ENCODE results near the gene RERE. TPM values are rescaled to one million over a fixed set of nuclear protein-coding genes. Genes with fewer than 3 reads are reported as not detected.

The RERE gene
- total RNA-seq, 1 experiment from 2014 or later: 40.6 TPM

GRCh38 chr1:8649875-8650274, 167.6 kb downstream of the RERE start:
- DNase-seq (ENCODE audit: low read depth, low spot score) (no peak), ATAC-seq (no peak)
- H4K20me1 ChIP-seq (ENCODE audit: insufficient read depth): peaks cover 4% of the 10 kb centered on the region
- no TSS peak for BruUV-seq (replicated peaks)
- no peak overlapping the region for H3K9ac ChIP-seq (ENCODE audit: low read length)
- intact Hi-C loops (cut with micrococcal nuclease): no loop called here
- no peak overlapping the region for H3K4me2 ChIP-seq (ENCODE audit: low read length)
- no peaks in the 10 kb centered on the region for H3K9me3 ChIP-seq (ENCODE audit: control insufficient read depth in 1 of 2, insufficient read depth in 1 of 2, low read depth in 1 of 2, low read length in 2 of 2)
- RAD21 ChIA-PET (ENCODE audit: low non-redundant PET in 1 of 2, low total read pairs in 2 of 2, uncharacterized antibody in 2 of 2, unreplicated experiment in 2 of 2): no interaction called here
- POLR2A ChIA-PET: no interaction called here
- no peak for TF ChIP-seq TCF7L2 (IDR thresholded peaks at IDR 0.05; ENCODE audit: borderline replicate concordance, extremely low read depth, insufficient read depth, insufficient read length)
- no peak for TF ChIP-seq CBX3 (IDR thresholded peaks at IDR 0.05; ENCODE audit: low read depth)
- no peak for TF ChIP-seq FOSL1 (IDR thresholded peaks at IDR 0.05; ENCODE audit: low read depth)
- no peak for TF ChIP-seq SIN3A (IDR thresholded peaks at IDR 0.05; ENCODE audit: low read depth)
- TF ChIP-seq JUND (IDR thresholded peaks at IDR 0.05): no peak
- no peak overlapping the region for H2AFZ ChIP-seq (ENCODE audit: low read depth, low read length, poor library complexity, severe bottlenecking)
- H3K27ac ChIP-seq (ENCODE audit: low read depth, low read length): no peak overlapping the region
- no peaks in the 10 kb centered on the region for H3K4me1 ChIP-seq (ENCODE audit: control insufficient read depth in 1 of 2, insufficient read depth in 2 of 2, low read length in 2 of 2)
- no peaks in the 10 kb centered on the region for H3K36me3 ChIP-seq (ENCODE audit: control insufficient read depth in 1 of 2, insufficient read depth in 2 of 2, low read length in 2 of 2)
- CTCF ChIA-PET: no interaction called here
- no peaks in the 10 kb centered on the region for H3K27me3 ChIP-seq (ENCODE audit: insufficient read depth, low read length)
- no peak overlapping the region for H3K4me3 ChIP-seq (replicated peaks in 1 of 2; ENCODE audit: low read depth in 1 of 2, low read length in 2 of 2)
- H3K79me2 ChIP-seq (ENCODE audit: insufficient read depth, low read length): peaks cover 25% of the 10 kb centered on the region
- H3K9me2 ChIP-seq (ENCODE audit: insufficient read depth): no peaks in the 10 kb centered on the region

DNA sequence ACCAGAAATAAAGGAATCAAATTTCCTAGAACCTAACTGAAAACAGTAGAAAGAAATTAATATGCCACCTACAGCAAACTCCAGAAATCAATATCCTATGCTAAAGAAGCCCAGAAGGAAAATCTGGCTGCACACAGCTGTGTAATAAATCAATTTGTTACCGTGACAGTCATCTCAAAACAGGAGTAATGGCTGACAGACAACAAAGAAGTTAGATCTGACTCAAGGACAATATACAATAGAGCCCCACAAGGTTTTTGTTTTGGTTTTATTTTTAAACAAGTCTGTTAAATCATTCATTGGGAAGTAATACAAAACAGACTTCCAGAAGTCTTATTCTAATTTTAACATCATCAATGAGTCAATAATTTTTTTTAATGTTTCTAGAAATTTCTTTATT, 168.4 kb downstream of the RERE start:
- H3K36me3 ChIP-seq (ENCODE audit: control insufficient read depth in 1 of 2, insufficient read depth in 2 of 2, low read length in 2 of 2): no peaks in the 10 kb centered on the region
- CTCF ChIA-PET: no interaction called here
- DNase-seq (ENCODE audit: low read depth, low spot score): no peak
- H3K9me3 ChIP-seq (ENCODE audit: control insufficient read depth in 1 of 2, insufficient read depth in 1 of 2, low read depth in 1 of 2, low read length in 2 of 2): no peaks in the 10 kb centered on the region
- H3K9me2 ChIP-seq (ENCODE audit: insufficient read depth): no peaks in the 10 kb centered on the region
- H3K9ac ChIP-seq (ENCODE audit: low read length): no peak overlapping the region
- intact Hi-C loops (cut with micrococcal nuclease): no loop called here
- H3K4me1 ChIP-seq (ENCODE audit: control insufficient read depth in 1 of 2, insufficient read depth in 2 of 2, low read length in 2 of 2): no peaks in the 10 kb centered on the region
- H2AFZ ChIP-seq (ENCODE audit: low read depth, low read length, poor library complexity, severe bottlenecking): no peak overlapping the region
- no peak overlapping the region for H3K4me3 ChIP-seq (replicated peaks in 1 of 2; ENCODE audit: low read depth in 1 of 2, low read length in 2 of 2)
- H3K27me3 ChIP-seq (ENCODE audit: insufficient read depth, low read length): no peaks in the 10 kb centered on the region
- POLR2A ChIA-PET: no interaction called here
- H4K20me1 ChIP-seq (ENCODE audit: insufficient read depth): peaks cover 4% of the 10 kb centered on the region
- ATAC-seq: no peak
- RAD21 ChIA-PET (ENCODE audit: low non-redundant PET in 1 of 2, low total read pairs in 2 of 2, uncharacterized antibody in 2 of 2, unreplicated experiment in 2 of 2): no interaction called here
- H3K79me2 ChIP-seq (ENCODE audit: insufficient read depth, low read length): peaks cover 25% of the 10 kb centered on the region
- BruUV-seq (replicated peaks): no TSS peak
- TF ChIP-seq POLR2A (IDR thresholded peaks at IDR 0.05; ENCODE audit: borderline replicate concordance, extremely low read depth, insufficient read depth, insufficient read length) (no peak), REST (IDR thresholded peaks at IDR 0.05; ENCODE audit: low read depth) (no peak), EZH2phosphoT487 (IDR thresholded peaks at IDR 0.05; ENCODE audit: borderline replicate concordance) (no peak), CEBPB (IDR thresholded peaks at IDR 0.05; ENCODE audit: low read depth) (no peak), ZFX (IDR thresholded peaks at IDR 0.05) (no peak), RAD21 (IDR thresholded peaks at IDR 0.05; ENCODE audit: low read depth) (no peak), ATF3 (IDR thresholded peaks at IDR 0.05) (no peak), EZH2 (IDR thresholded peaks at IDR 0.05) (no peak), SRF (IDR thresholded peaks at IDR 0.05; ENCODE audit: low read depth) (no peak), EGR1 (IDR thresholded peaks at IDR 0.05; ENCODE audit: low read depth) (no peak), YY1 (IDR thresholded peaks at IDR 0.05; ENCODE audit: extremely low read depth, insufficient replicate concordance, low read depth, low read length) (no peak), FOSL1 (IDR thresholded peaks at IDR 0.05; ENCODE audit: low read depth) (no peak), ZBTB33 (IDR thresholded peaks at IDR 0.05; ENCODE audit: extremely low read depth, insufficient replicate concordance, low read length) (no peak), MAX (IDR thresholded peaks at IDR 0.05) (no peak), SP1 (IDR thresholded peaks at IDR 0.05; ENCODE audit: low read depth) (no peak)
- H3K4me2 ChIP-seq (ENCODE audit: low read length): no peak overlapping the region
- H3K27ac ChIP-seq (ENCODE audit: low read depth, low read length): no peak overlapping the region
